ENCODE data around the gene SPSB1. TPM values are rescaled to one million over a fixed set of nuclear protein-coding genes. Genes with fewer than 3 reads are reported as not detected.

SPSB1 gene
- polyA plus RNA-seq, 3 donors, result 15.8 to 153 (median 39.6) TPM

DNA sequence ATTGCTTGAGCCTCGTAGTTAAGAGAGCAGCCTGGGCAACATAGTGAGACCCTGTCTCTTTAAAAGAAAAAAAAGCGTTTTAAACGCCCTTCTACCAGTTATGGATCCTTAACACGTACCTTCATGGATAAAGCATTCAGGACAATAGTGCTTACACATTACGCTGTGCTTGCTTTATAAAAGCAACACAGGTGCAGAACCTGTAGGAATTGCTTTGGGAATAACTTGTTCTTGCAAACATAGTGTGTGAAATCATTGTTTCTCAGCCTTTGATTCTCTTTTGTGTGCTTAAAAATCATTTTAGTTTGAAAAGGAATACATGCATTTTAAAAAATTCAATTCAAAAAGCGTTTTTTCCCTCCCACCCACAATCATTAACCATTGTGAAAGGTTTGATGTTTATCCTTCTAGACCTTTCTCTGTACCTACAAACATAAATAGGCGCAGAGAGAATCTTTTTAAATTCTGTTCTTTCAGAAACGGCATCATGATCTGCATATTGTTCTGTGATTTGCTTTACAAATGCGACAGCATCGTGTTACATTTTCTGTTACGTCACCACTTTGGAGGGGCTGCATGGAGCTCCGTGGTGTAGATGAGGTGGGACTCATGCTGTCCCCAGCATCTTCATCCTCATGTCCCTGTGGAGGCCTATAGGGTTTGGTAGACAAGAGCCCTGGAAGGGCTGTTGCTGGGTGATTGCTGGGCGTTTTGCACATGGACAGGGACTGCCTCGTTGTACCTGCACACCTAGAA lies 54.6 kb downstream of the SPSB1 start:
- WGBS, 3 donors, result 66 to 72% (median 70%) methylated on average over 14 of the region's 14 CpGs
- H3K27ac ChIP-seq (ENCODE audit: low read depth, low read length), result no peak overlapping the region

- no peak overlapping the region for H3K27ac ChIP-seq (ENCODE audit: low read depth, low read length)
- WGBS, 3 donors, result 77 to 88% (median 77%) methylated on average over 22 of the region's 22 CpGs
Observed at GRCh38 chr1:9349331-9349851, 56.7 kb downstream of the SPSB1 start.

DNA sequence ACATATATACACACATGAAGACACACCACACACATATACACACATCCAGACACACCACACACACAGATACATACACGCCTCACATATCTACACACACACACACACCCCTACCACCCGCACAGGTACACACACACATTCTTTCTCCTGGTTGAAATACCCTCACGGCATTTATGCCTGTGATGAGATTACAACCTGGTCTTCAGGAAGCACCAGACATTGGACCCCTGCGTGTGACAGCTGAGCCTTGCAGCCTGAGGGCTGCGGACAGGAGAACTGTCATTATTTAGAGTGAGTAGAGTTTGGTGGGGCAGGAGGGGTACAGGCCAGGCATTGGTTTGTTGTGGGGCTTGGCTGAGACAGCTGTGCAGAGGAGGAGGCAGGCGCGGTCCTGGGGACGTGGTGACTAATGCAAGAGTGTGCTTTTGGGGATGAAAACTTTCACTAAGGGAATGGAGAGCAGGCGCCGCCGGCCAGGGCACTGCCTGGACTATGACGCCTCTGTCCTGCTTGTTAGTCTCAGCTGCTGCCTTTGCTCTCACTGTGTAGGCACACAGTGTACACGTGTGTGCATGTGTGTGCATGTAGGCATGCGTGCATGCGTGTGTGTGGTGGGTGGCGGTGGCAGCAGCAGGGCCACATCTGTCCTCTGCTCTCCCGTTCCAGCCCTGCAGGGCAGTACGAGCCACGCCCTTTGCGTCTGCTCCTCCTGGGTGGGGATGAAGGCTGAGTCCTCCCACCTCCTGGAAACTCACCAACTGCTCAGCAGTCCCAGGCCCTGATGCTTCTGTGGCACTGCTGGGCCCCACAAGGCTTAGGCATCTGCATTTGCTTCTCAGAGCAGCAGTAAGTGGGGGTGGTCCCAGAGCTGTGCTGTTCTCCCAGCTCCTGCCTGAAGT lies 57.6 kb downstream of the SPSB1 start:
- WGBS, 3 donors, result 78 to 88% (median 81%) methylated on average over 20 of the region's 20 CpGs
- H3K27ac ChIP-seq (ENCODE audit: low read depth, low read length), result no peak overlapping the region

DNA sequence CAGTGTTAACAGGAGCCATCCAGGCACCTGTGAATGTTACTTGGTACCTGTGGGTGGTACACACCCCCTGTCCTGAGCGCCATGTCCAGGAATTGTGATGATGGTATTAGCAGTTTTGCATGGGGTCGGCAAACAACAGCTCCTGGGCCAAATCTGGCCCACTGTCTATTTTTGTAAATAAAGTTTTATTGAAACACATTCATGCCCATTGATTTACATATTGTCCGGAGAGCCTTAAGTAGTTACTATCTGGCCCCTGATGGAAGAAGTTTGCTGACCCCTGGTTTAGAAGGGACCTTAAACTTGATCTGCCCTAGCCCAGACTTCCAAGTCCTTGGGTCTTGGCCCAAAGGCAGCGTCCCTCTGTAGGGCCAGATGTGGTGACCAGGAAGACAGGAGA lies 58.3 kb downstream of the SPSB1 start:
- WGBS, 3 donors, result 85 to 99% (median 96%) methylated on average over 4 of the region's 4 CpGs
- H3K27ac ChIP-seq (ENCODE audit: low read depth, low read length), result no peak overlapping the region

GRCh38 chr1:9351654-9352271 lies 59.1 kb downstream of the SPSB1 start:
- H3K27ac ChIP-seq (ENCODE audit: low read depth, low read length), result no peak overlapping the region
- WGBS, 3 donors, result 75 to 92% (median 90%) methylated on average over 7 of the region's 7 CpGs

- no peak overlapping the region for H3K27ac ChIP-seq (ENCODE audit: low read depth, low read length)
- 58 to 80% (median 66%) methylated on average over 21 to 22 of the region's 22 CpGs for WGBS, 3 donors
Observed at GRCh38 chr1:9352377-9353134, 59.9 kb downstream of the SPSB1 start.

DNA sequence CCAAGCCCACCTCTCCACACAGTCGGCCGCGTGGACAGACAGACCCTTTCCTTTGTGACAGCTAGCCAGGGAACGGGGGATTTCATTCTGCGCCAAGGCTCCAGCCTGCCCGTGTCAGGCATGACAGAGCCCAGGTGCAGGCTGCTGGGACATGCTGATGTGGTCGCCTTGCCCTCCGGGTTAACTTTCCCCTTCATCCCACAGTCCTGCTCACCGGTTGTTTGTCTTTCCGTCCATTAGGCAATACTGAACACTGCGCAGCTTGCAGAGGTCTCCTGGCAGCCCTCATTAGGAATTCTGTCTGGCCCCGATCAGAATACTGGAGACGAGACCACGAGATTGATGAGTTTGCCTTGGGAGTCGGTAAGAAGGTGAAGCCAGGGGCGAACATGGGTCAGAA lies 62.8 kb downstream of the SPSB1 start:
- H3K27ac ChIP-seq (ENCODE audit: low read depth, low read length), result no peak overlapping the region

DNA sequence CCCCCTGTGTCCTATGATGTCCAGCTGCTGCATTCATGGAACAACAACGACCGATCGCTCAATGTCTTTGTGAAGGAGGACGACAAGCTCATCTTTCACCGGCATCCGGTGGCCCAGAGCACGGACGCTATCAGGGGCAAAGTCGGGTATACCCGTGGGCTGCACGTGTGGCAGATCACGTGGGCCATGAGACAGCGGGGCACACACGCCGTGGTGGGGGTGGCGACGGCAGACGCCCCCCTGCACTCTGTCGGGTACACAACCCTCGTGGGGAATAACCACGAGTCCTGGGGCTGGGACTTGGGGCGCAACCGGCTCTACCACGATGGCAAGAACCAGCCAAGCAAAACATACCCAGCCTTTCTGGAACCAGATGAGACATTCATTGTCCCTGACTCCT lies 63.3 kb downstream of the SPSB1 start:
- 90 to 95% (median 95%) methylated on average over 24 of the region's 24 CpGs for WGBS, 3 donors
- no peak overlapping the region for H3K27ac ChIP-seq (ENCODE audit: low read depth, low read length)

More for the DNA sequence above, 62.8 kb downstream of the SPSB1 start:
- 80 to 89% (median 84%) methylated on average over 16 of the region's 16 CpGs for WGBS, 3 donors

GRCh38 chr1:9356829-9357466 lies 64.3 kb downstream of the SPSB1 start:
- 96 to 99% (median 96%) methylated on average over 2 of the region's 2 CpGs for WGBS, 3 donors
- H3K27ac ChIP-seq (ENCODE audit: low read depth, low read length), result no peak overlapping the region

DNA sequence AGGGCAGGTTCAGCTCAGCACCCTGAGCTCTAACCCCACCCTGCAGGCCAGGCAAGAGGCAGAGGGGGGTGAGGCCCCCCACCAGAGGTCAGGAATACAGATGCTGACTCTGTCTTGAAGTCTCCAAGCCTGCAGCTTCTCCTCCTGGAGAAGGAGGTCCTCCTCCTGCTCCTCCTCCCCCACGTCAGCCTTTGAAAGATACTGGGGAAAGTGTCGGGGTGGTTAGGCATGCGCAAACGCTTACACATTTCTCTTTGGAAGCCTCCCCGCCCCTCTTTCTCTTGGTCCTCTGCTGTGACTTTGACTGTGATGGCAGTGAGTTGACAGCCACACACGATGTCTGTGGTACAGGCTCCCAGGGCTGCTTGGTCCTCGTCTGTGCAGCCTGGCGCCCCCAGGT lies 65.3 kb downstream of the SPSB1 start:
- no peak overlapping the region for H3K27ac ChIP-seq (ENCODE audit: low read depth, low read length)
- 88 to 94% (median 91%) methylated on average over 8 of the region's 8 CpGs for WGBS, 3 donors

GRCh38 chr1:9360371-9361064 lies 67.8 kb downstream of the SPSB1 start:
- 88 to 94% (median 92%) methylated on average over 17 to 20 of the region's 20 CpGs for WGBS, 3 donors

DNA sequence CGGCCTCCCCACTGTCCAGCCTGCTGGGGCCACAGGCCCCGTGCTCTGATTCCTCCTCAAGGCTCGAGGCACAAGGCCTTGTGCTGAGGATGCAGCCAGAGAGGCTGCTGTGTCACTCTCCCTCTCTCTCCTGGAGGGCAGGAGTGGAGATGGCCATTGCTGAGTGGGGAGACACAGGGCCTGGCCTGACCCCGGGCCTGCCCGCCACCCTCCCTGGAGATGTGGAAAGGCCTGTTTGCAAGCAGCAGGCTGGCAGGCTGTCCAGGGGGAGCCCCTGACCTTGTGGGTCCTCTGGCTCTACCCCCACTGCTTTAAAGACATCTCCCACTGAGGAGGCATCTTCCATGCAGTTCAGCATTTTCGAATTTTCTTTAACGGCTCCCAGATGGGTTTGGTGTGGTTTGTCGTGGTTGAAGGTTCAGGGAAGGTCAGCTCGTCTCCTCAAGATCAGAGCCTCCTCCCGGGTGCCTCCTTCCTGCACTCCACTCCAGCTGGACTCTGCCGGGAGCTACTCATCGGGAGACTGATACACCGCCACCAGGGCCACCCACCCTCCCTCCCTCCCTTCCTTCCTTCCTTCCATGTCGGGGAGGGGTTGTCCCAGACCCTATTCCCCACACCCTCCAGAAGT lies 69.1 kb downstream of the SPSB1 start:
- H3K27ac ChIP-seq (ENCODE audit: low read depth, low read length), result no peak overlapping the region
- WGBS, 3 donors, result 38 to 74% (median 39%) methylated on average over 14 of the region's 14 CpGs

More at GRCh38 chr1:9360371-9361064, 67.8 kb downstream of the SPSB1 start:
- no peak overlapping the region for H3K27ac ChIP-seq (ENCODE audit: low read depth, low read length)

DNA sequence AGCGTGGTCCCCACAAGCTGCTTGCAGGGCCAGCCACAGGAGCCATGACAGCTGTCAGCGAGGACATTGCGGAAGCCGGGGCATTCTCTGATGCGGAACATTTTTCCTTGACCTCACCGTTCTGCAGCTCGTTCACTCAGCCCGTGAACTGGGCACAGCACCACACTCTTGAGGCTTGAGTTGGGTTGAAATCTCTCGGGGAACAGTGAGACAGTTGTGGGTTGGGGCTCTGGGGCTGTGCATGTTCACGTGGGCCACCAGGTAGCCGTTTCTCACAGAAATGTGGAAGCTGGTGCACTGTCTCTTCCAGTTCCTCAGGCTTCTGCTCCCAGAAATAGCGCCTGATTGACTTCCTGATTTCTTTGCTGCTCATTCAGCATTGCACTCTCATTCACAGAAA lies 69.8 kb downstream of the SPSB1 start:
- WGBS, 3 donors, result 64 to 86% (median 73%) methylated on average over 12 of the region's 12 CpGs
- H3K27ac ChIP-seq (ENCODE audit: low read depth, low read length), result no peak overlapping the region

DNA sequence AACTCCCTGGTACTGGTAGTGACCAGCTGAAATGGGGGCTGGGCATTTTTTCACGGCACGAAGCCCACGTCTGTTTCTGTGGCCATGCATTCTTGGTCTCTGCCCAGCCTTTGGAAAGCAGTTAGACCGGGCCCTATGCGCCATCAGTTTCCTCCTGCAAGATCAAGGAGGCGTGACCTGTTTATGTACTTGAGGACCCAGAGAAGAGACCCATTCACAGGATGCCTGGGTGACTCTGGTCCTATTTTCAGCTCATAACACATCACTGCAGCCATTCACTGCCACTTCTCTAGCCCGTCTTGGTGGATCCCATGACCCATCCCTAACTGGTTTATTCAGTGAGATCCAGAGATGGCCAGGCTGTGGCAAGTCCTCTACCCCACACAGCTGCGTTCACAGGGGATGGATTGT lies 70.4 kb downstream of the SPSB1 start:
- whole genome bisulfite sequencing, 3 donors, result 82 to 89% (median 85%) methylated on average over 8 of the region's 8 CpGs
- H3K27ac ChIP-seq (ENCODE audit: low read depth, low read length), result no peak overlapping the region

DNA sequence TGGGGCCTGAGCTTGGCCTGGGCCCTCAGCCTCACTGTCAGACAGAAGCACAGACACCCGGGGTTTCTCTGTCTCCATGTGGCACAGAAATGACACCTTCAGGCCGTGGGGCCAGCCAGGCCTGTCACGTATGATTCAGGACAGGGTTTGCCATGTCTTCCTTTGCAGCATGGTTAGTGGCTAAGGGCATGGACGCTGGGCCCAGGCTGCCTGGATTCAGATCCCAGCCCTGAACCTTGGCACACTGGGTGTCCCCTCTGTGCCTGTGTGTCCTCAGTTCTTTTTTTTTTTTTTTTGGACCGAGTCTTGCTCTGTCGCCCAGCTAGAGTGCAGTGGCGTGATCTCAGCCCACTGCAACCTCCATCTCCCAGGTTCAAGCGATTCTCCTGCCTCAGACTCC lies 73.6 kb downstream of the SPSB1 start:
- WGBS, 3 donors, result 73 to 86% (median 85%) methylated on average over 8 of the region's 8 CpGs
- H3K27ac ChIP-seq (ENCODE audit: low read depth, low read length), result no peak overlapping the region

- H3K27ac ChIP-seq (ENCODE audit: low read depth, low read length), result no peak overlapping the region
- 94 to 97% (median 95%) methylated on average over 34 of the region's 34 CpGs for WGBS, 3 donors
Observed at GRCh38 chr1:9366943-9367780, 74.5 kb downstream of the SPSB1 start.

Measured in adipose tissue (tissue), 3 donors.